ENCODE data around the gene MYO1F. TPM values are rescaled to one million over a fixed set of nuclear protein-coding genes. Genes with fewer than 3 reads are reported as not detected.
A peak's percentile ranks its signal among the peaks of the same experiment; 100 is the strongest.

Gene MYO1F
- total and polyA plus RNA-seq, 10 of the 15 experiments (the other 5 are each of a cell fraction or from before 2014, with no cell fraction given), result 3.5 to 49.4 (median 31.3) TPM

DNA sequence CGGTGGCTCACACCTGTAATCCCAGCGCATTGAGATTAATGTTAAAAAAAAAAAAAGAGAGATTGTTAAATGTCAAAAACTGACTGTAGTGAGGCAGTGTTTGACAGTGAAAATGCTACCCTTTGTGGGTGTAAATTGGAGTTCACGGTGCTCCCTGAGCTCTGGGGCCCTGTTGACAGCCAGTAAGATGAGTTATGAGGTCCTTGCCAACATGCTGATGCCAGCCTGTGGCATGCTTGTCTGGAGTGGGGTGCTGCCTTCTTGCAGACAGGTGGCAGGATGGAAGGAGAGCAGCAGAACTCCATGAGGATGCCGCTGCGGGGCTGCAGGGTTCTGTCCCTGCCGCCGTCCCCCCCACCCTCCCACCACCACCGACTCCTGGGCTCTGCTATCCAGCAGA, 100.7 kb downstream of the MYO1F start:
- RAD21 ChIA-PET (ENCODE audit: unreplicated experiment), result interaction anchor here (1.3 kb wide), 1 partner anchor 64 kb away, joined by 4 read pairs; the partner anchor contains the start of gene MARCHF2
- Histone ChIP-seq H3K4me3 (no peak overlapping the region), H3K4me2 (ENCODE audit: control insufficient read depth, insufficient read depth) (no peak overlapping the region), H3K9ac (ENCODE audit: control insufficient read depth, insufficient read depth, low read length) (no peak overlapping the region), H3K36me3 (ENCODE audit: control insufficient read depth in 2 of 2, insufficient read depth in 2 of 2, low read length in 1 of 2) (peaks cover 34 to 39% of the 10 kb centered on the region in 2 experiments), H2AFZ (ENCODE audit: control insufficient read depth, low read depth, low read length) (no peak overlapping the region), H3K4me1 (ENCODE audit: control insufficient read depth, insufficient read depth, low read length) (peaks cover 31% of the 10 kb centered on the region), H3K9me3 (replicated peaks; ENCODE audit: control insufficient read depth, insufficient read depth, low read length) (no peaks in the 10 kb centered on the region), H3K79me2 (ENCODE audit: control insufficient read depth, insufficient read depth, low read length) (peaks cover 39% of the 10 kb centered on the region), H4K20me1 (ENCODE audit: control insufficient read depth, insufficient read depth) (peaks cover 10% of the 10 kb centered on the region), H3K27me3 (replicated peaks in 1 of 2; ENCODE audit: control insufficient read depth in 2 of 2, insufficient read depth in 2 of 2, low read length in 1 of 2) (no peaks in the 10 kb centered on the region), H3K27ac (ENCODE audit: control insufficient read depth, insufficient read depth) (no peak overlapping the region)
- CTCF ChIA-PET, result no interaction called here
- FAIRE-seq (no peak), DNase-seq (ENCODE audit: low read depth, low spot score) (no peak), ATAC-seq (no peak)
- TF ChIP-seq RAD21 (IDR thresholded peaks at IDR 0.05; ENCODE audit: insufficient read depth, low read depth, low read length), result no peak
- 87% methylated on average over 5 of the region's 8 CpGs for WGBS (ENCODE audit: insufficient coverage, insufficient replicate concordance, low lambda C conversion rate, missing lambda C conversion rate)
- SMC1A ChIA-PET (ENCODE audit: uncharacterized antibody, unreplicated experiment), result interaction anchor here (0.7 to 1.0 kb wide), 2 partner anchors 29 to 145 kb away, joined by 3 read pairs; no protein-coding TSS in a partner anchor
- intact Hi-C loops (cut with micrococcal nuclease; ENCODE audit: unreplicated experiment) (no loop called here), in situ Hi-C loops (cut with MboI) (no loop called here)
- POLR2A ChIA-PET, result no interaction called here
- BruUV-seq (replicated peaks), result no TSS peak

DNA sequence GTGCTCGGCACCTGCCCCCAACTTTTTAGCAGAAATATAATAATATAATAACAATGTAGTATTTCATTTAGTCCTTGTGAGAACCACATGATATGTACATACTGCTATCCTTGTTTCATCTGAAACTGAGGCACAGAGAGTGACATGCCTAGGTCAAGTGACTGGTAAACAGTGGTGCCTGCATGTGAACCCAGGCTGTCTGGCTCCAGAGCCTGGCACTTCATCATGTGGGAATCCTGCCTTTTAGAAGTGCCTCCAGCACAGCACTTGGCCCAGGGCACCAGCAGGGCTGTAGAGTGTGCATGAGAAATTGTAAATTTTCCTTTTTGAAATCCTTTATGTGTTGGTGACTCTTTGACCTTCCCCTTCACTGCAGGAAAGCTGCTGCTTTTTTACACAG, 102.2 kb downstream of the MYO1F start:
- SMC1A ChIA-PET (ENCODE audit: uncharacterized antibody, unreplicated experiment), result no interaction called here
- Histone ChIP-seq H2AFZ (ENCODE audit: control insufficient read depth, low read depth, low read length) (no peak overlapping the region), H3K27ac (ENCODE audit: control insufficient read depth, insufficient read depth) (no peak overlapping the region), H4K20me1 (ENCODE audit: control insufficient read depth, insufficient read depth) (peaks cover under 1% of the 10 kb centered on the region), H3K4me2 (ENCODE audit: control insufficient read depth, insufficient read depth) (peak overlapping the region; percentile 13; the same call in 1 of the 2 replicates), H3K9ac (ENCODE audit: control insufficient read depth, insufficient read depth, low read length) (no peak overlapping the region), H3K4me3 (no peak overlapping the region), H3K9me3 (replicated peaks; ENCODE audit: control insufficient read depth, insufficient read depth, low read length) (no peaks in the 10 kb centered on the region), H3K79me2 (ENCODE audit: control insufficient read depth, insufficient read depth, low read length) (peaks cover 31% of the 10 kb centered on the region), H3K36me3 (ENCODE audit: control insufficient read depth in 2 of 2, insufficient read depth in 2 of 2, low read length in 1 of 2) (peaks cover 33 to 36% of the 10 kb centered on the region in 2 experiments), H3K27me3 (replicated peaks in 1 of 2; ENCODE audit: control insufficient read depth in 2 of 2, insufficient read depth in 2 of 2, low read length in 1 of 2) (no peaks in the 10 kb centered on the region), H3K4me1 (ENCODE audit: control insufficient read depth, insufficient read depth, low read length) (peaks cover 32% of the 10 kb centered on the region)
- intact Hi-C loops (cut with micrococcal nuclease; ENCODE audit: unreplicated experiment) (no loop called here), in situ Hi-C loops (cut with MboI) (no loop called here)
- CTCF ChIA-PET, result interaction anchor here (1.7 kb wide), 1 partner anchor 105 kb away, joined by 6 read pairs; no protein-coding TSS in a partner anchor
- WGBS (ENCODE audit: insufficient coverage, insufficient replicate concordance, low lambda C conversion rate, missing lambda C conversion rate), result 86% methylated on average over 1 of the region's 1 CpG
- no peak for DNase-seq (ENCODE audit: low read depth, low spot score)
- no peak for FAIRE-seq
- ATAC-seq, result no peak
- RAD21 ChIA-PET (ENCODE audit: unreplicated experiment), result interaction anchor here (1.3 to 2.3 kb wide), 2 partner anchors 26 to 62 kb away, joined by 4 to 7 read pairs; partner anchors contain the start of gene MARCHF2
- BruUV-seq (replicated peaks), result TSS peak; percentile 17
- POLR2A ChIA-PET, result interaction anchor here (0.6 kb wide), 1 partner anchor 13 kb away, joined by 3 read pairs; no protein-coding TSS in a partner anchor
- no peak for TF ChIP-seq POLR2A (IDR thresholded peaks at IDR 0.05; ENCODE audit: low read depth, low read length)
- TF ChIP-seq, protein P1, sequence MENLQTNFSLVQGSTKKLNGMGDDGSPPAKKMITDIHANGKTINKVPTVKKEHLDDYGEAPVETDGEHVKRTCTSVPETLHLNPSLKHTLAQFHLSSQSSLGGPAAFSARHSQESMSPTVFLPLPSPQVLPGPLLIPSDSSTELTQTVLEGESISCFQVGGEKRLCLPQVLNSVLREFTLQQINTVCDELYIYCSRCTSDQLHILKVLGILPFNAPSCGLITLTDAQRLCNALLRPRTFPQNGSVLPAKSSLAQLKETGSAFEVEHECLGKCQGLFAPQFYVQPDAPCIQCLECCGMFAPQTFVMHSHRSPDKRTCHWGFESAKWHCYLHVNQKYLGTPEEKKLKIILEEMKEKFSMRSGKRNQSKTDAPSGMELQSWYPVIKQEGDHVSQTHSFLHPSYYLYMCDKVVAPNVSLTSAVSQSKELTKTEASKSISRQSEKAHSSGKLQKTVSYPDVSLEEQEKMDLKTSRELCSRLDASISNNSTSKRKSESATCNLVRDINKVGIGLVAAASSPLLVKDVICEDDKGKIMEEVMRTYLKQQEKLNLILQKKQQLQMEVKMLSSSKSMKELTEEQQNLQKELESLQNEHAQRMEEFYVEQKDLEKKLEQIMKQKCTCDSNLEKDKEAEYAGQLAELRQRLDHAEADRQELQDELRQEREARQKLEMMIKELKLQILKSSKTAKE (IDR thresholded peaks at IDR 0.05; ENCODE audit: low read depth, poor library complexity, severe bottlenecking), result no peak
- TF ChIP-seq SMAD1 (IDR thresholded peaks at IDR 0.05; ENCODE audit: low read depth, partially characterized antibody), result no peak
- no peak for TF ChIP-seq MXI1 (IDR thresholded peaks at IDR 0.05; ENCODE audit: low read depth, low read length)
- TF ChIP-seq, protein P2, sequence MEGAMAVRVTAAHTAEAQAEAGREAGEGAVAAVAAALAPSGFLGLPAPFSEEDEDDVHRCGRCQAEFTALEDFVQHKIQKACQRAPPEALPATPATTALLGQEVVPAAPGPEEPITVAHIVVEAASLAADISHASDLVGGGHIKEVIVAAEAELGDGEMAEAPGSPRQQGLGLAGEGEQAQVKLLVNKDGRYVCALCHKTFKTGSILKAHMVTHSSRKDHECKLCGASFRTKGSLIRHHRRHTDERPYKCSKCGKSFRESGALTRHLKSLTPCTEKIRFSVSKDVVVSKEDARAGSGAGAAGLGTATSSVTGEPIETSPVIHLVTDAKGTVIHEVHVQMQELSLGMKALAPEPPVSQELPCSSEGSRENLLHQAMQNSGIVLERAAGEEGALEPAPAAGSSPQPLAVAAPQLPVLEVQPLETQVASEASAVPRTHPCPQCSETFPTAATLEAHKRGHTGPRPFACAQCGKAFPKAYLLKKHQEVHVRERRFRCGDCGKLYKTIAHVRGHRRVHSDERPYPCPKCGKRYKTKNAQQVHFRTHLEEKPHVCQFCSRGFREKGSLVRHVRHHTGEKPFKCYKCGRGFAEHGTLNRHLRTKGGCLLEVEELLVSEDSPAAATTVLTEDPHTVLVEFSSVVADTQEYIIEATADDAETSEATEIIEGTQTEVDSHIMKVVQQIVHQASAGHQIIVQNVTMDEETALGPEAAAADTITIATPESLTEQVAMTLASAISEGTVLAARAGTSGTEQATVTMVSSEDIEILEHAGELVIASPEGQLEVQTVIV (IDR thresholded peaks at IDR 0.05; ENCODE audit: borderline replicate concordance, partially characterized antibody), result no peak
- TF ChIP-seq, protein P3, sequence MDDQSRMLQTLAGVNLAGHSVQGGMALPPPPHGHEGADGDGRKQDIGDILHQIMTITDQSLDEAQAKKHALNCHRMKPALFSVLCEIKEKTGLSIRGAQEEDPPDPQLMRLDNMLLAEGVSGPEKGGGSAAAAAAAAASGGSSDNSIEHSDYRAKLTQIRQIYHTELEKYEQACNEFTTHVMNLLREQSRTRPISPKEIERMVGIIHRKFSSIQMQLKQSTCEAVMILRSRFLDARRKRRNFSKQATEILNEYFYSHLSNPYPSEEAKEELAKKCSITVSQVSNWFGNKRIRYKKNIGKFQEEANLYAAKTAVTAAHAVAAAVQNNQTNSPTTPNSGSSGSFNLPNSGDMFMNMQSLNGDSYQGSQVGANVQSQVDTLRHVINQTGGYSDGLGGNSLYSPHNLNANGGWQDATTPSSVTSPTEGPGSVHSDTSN (IDR thresholded peaks at IDR 0.05; ENCODE audit: insufficient replicate concordance, low read depth, low read length), result no peak
- TF ChIP-seq STAT3 (IDR thresholded peaks at IDR 0.05; ENCODE audit: low read depth, low read length), result no peak
